Dermis blood vessel endothelial cell (primary cell): Measurements from ENCODE around the gene UMPS. TPM values are rescaled to one million over a fixed set of nuclear protein-coding genes. Genes with fewer than 3 reads are reported as not detected.
"Not testable (repeated sequence)": the region's sequence is repeated elsewhere in the genome, so short reads cannot be mapped to it uniquely, and the experiment has no call there.

ENCODE experiments used
- DNase-seq: peaks from one replicate; pipeline ENCODE4 v3.0.0; 2010
- total RNA-seq: library from RNA; depleted of rRNA; stranded (reverse); fragments of >200 nt; gene quantifications from 2 replicates; pipeline ENCODE4 v1.2.3, GENCODE V29; 2014

The UMPS gene
- 33.8 and 36.1 TPM in 2 replicates for total RNA-seq

- peak; percentile 82 for DNase-seq
Measured at GRCh38 chr3:124730129-124730940, at the start of gene UMPS. UMPS (plus strand) TSS chr3:124730452; CDS start chr3:124730472, 20 bp downstream.

- no peak for DNase-seq
Measured at GRCh38 chr3:124680521-124680920, 49.7 kb upstream of the UMPS start.

- DNase-seq: no peak
Measured at GRCh38 chr3:124682263-124682662, 48.0 kb upstream of the UMPS start.

DNA sequence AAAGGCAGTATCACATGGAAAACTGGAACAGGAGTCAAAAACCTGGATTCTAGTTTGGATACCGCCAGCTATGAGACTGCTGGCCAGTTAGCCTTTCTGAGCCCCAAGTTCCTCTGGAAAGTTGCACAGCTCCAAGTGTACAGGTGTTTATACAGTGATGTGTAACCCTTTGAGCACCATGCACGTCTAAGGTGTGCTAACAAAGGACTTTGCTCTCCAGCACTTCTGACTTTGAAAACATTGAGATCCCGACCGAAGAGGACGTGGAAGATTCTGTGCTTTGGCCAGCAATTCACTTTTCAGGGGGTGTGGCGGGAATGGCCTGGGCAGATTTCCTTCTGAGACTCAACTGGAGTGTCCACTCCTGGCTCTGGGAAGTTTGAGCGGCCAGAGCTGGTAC is 45.8 kb upstream of the UMPS start:
- no peak for DNase-seq

- no peak for DNase-seq
Measured at GRCh38 chr3:124685067-124685466, 45.2 kb upstream of the UMPS start.

DNA sequence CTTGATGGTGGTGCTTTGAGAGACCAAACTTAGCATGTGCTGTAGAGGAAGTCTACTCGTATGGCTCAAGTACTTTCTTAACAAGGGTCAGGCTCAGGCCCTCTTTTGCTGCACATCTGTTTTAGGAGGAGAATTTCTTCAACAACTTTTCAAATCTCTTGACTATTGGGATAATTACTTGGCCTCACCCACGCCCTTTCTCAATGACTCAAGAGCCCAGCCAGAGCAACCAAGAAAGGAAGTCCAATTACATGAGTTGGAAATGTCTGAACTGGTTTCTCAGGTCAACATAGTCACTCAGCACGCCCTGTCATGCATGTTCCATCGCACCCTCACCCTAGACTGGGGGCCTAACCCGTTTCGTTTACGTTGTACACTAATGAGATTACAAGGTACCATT is 44.8 kb upstream of the UMPS start:
- no peak for DNase-seq

- DNase-seq: no peak
Measured at GRCh38 chr3:124686028-124686670, 44.1 kb upstream of the UMPS start.

GRCh38 chr3:124688581-124689454 is 41.4 kb upstream of the UMPS start:
- peak; percentile 90 for DNase-seq

DNA sequence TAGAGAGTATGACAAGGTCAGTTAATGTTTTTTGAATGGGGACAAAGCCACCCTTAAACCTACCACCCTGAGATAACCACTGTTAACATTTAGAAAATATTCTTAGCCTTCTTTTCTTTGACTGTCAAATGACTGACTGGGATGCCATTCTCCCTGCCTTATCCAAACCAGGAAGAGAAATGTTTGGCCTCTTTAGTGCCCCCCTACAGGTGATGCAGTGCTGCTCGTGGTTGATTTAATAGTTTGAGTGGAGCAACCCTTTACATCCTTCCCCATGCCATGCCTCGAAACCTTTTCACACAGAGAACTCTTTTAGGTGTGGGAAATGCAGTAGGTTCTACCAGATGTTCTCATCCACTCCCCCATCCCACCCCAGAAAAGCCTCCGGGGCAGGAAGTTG is 38.7 kb upstream of the UMPS start:
- DNase-seq: no peak

- no peak for DNase-seq
Measured at GRCh38 chr3:124694486-124694885, 35.8 kb upstream of the UMPS start.

GRCh38 chr3:124695369-124695768 is 34.9 kb upstream of the UMPS start:
- no peak for DNase-seq

GRCh38 chr3:124696006-124696405 is 34.2 kb upstream of the UMPS start:
- DNase-seq: no peak

DNA sequence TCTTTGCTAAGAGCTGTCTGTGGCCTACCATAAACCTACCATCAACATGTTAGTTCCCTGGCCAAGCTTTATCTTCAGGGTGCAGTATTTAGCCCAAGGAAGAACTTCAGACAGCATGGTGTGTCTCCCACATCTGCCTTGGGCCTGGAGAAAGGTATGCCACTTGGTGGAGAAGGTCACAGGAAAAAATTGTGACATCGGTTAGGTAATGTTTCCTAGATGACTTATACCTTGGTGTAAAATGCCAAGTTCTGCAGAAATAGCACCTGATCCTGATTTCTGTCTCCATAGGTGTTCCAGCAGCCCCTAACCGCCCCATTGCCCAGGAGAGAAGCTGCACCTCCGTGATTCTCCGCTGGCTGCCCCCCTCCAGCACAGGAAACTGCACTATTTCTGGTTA is 33.0 kb upstream of the UMPS start:
- no peak for DNase-seq

GRCh38 chr3:124698030-124698770 is 32.1 kb upstream of the UMPS start:
- no peak for DNase-seq

- DNase-seq: no peak
Measured at GRCh38 chr3:124699051-124699450, 31.2 kb upstream of the UMPS start.

- peak; percentile 75 for DNase-seq
Measured at GRCh38 chr3:124699686-124700396, 30.4 kb upstream of the UMPS start.

GRCh38 chr3:124700880-124701684 is 29.2 kb upstream of the UMPS start:
- DNase-seq: no peak

DNA sequence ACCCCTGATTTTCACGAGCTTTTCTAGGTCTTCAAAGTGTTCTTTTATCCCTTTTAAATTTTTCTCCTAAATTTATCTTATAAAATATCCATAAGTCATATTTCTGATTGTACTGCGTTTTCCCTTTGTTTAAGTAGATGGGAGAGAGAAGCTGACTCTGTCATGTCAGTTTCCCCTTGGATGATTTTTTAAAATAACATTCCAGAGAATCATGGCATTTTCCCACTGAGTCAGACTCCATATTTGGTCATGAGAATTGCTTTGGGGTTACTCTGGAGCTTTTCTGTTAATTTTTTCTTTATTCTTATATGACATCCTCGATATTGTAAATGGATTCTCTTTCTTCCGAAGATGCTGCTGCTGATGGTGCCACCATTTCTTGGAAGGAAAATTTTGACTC is 28.6 kb upstream of the UMPS start:
- DNase-seq: peak; percentile 55

DNA sequence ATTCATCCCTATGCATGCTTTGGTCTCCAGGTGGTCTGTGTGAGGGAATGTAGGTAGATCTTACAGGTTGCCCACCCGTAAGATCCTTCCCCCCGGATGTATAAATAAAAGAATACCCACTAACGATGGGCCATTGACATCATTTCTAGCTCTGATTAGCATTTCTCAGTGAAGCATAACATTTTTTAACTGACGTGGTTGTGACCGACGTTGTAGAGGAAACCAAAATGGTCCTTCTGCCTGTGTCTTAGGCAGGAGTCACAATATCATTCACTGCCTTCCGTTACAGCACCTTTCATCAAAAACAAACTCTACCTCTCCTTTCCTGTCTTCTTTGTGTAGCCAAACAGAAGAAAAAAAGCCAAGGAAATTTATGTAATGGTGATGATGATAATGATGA is 27.3 kb upstream of the UMPS start:
- DNase-seq: no peak

- DNase-seq: no peak
Measured at GRCh38 chr3:124705552-124705951, 24.7 kb upstream of the UMPS start.

GRCh38 chr3:124707223-124707622 is 23.0 kb upstream of the UMPS start:
- DNase-seq: not testable (repeated sequence)
